ENCODE data around the gene OR7G1.
A peak's percentile ranks its signal among the peaks of the same experiment; 100 is the strongest.

Gene OR7G1, protein sequence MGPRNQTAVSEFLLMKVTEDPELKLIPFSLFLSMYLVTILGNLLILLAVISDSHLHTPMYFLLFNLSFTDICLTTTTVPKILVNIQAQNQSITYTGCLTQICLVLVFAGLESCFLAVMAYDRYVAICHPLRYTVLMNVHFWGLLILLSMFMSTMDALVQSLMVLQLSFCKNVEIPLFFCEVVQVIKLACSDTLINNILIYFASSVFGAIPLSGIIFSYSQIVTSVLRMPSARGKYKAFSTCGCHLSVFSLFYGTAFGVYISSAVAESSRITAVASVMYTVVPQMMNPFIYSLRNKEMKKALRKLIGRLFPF

GRCh38 chr19:9115307-9115813 lies at the start of gene OR7G1:
OR7G1 (minus strand) TSS chr19:9115763; CDS start chr19:9115763, 0 bp downstream.
- no peak for DNase-seq (ENCODE audit: low read depth)
- no peak within 1 kb of the TSS for H3K4me3 ChIP-seq (ENCODE audit: low read depth, low read length)

DNA sequence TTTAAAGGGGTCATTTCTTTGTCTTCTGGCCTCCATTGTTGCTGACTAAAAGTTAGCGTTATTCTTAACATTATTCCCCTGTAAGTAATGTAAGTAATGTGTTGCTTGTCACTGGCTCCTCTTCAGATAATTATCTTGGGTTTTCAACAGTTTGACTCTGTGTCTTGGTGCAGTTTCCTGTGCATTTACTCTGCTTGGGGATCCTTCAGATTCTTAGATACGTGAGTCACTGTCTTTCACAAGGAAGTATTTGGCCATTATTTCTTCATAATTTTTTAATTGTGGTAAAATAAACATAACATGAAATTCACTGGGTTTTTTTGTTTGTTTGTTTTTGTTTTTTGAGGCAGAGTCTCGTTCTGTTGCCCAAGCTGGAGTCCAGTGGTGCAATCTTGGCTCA lies 49.7 kb upstream of the OR7G1 start:
- no peak overlapping the region for H3K4me3 ChIP-seq (ENCODE audit: low read depth, low read length)
- DNase-seq (ENCODE audit: low read depth) = no peak

DNA sequence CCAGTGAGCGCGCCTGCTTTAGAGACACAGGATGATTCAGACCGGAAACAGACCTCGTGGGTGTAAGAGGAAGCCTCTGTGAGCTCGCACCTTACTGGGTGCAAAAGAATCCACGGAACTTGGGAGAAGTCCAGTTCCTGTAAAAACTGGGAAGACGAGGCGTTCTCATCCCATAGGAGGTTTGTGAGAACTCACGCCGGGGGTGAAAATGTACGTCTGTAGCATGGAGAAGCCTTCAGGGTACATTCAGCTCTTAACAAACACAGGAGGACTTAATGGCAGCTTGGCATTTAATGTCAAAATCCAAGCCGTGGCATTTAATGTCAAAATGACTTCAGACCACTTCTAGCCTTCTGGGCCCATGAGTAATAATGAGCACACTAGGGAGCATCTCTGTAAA lies 45.9 kb upstream of the OR7G1 start:
- no peak overlapping the region for H3K4me3 ChIP-seq (ENCODE audit: low read depth, low read length)
- DNase-seq (ENCODE audit: low read depth) = no peak

DNA sequence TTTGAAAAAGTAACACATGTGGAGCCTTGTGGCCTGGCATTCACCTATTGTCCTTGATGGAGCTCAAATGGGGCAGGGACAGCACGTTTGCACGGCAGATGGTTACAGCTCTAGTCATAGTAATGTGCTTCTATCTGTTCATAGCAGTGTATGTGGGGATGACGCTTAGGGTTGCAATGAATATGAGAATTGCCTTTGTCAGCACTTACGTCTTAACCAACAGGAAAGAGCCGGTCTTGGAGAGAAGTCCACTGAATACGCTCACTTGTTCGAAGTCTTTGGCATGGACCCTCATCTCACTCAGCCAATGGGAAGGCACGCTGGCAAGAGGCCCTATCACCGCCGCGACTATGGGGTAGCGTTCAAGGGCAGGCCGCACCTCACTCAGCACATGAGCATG lies 44.3 kb upstream of the OR7G1 start:
- DNase-seq (ENCODE audit: low read depth) = no peak
- no peak overlapping the region for H3K4me3 ChIP-seq (ENCODE audit: low read depth, low read length)

DNA sequence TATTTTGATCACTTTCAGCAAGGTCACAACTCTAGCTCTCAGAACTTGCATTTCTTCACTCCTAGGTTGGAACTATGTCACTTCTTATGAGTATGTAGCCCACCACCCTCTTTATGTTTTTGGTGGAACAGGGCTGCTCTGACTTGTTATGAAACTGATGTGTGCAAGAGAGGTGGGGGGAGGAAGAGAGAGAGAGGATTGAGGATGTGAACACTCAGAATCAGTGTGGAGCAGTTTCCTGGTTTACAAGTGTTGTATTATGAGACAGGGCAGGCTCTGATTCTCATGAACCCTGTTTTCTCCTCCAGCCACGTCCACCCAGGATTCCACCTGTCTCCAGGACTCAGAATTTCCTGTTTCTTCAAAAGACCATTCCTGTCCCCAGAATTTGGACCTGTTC lies 40.7 kb upstream of the OR7G1 start:
- DNase-seq (ENCODE audit: low read depth) = no peak
- H3K4me3 ChIP-seq (ENCODE audit: low read depth, low read length) = no peak overlapping the region

- DNase-seq (ENCODE audit: low read depth) = no peak
- H3K4me3 ChIP-seq (ENCODE audit: low read depth, low read length) = no peak overlapping the region
These were observed 40.0 kb upstream of the OR7G1 start for GRCh38 chr19:9155591-9155990.

GRCh38 chr19:9151367-9151766 lies 35.8 kb upstream of the OR7G1 start:
- no peak for DNase-seq (ENCODE audit: low read depth)

DNA sequence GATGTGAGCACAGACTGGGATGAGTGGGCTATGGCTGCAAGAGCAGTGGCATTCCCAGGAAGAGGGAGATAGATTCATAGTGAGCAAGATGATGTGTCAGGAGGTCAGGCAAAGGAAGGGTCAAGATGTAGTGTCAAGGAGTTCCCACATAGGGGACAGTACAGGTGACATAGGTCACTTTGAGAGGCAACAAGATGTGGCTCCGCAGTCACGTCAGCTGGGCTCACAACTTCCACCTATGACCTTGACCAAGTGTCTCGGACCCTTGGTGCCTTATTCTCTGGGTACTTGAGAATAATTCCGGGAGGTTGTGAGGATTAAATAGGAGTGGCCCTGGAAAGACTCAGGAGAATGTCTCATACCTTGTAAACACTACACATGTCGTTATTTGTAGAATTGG lies 35.1 kb upstream of the OR7G1 start:
- H3K4me3 ChIP-seq (ENCODE audit: low read depth, low read length) = no peak overlapping the region
- DNase-seq (ENCODE audit: low read depth) = no peak

More at GRCh38 chr19:9151367-9151766, 35.8 kb upstream of the OR7G1 start:
- H3K4me3 ChIP-seq (ENCODE audit: low read depth, low read length) = no peak overlapping the region

DNA sequence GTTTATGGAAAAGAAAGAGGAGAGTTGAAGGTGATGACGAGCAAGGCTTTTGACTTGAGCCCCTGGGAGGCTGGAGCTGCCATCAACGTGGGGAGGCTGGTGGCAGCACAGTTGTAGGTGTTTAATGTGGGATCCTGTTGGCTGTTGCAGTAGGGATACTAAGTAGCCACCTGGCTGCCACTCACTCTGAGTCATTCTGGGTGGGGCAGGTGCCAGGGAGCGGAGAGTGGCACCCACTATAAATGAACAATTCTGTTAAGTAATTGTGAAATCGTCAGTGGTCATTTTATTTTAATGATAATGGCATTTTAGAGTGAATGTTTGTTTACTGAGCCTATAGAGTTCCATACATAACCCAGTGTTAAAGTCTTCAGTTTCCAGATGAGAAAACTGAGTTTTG lies 34.4 kb upstream of the OR7G1 start:
- no peak for DNase-seq (ENCODE audit: low read depth)
- no peak overlapping the region for H3K4me3 ChIP-seq (ENCODE audit: low read depth, low read length)

DNA sequence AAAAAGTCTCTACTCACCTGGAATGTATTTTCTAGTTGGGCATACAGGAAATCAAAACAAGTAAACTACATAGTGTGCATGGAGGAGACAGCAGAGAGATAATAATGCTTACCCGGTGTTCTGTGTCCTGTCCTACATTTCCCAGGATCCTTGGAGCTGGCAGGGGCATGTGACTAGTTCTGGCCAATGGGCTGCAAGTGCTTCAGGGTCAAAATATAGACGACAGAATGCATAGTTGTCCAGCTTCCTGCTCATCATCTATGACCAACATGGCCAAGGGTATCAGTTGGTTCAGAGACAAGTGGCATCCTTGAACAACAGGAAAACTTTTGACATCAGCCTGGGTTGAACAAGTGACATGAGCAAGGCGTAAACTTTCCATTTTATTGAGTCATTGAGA lies 33.1 kb upstream of the OR7G1 start:
- DNase-seq (ENCODE audit: low read depth) = no peak
- H3K4me3 ChIP-seq (ENCODE audit: low read depth, low read length) = no peak overlapping the region

GRCh38 chr19:9146882-9147281 lies 31.3 kb upstream of the OR7G1 start:
- DNase-seq (ENCODE audit: low read depth) = no peak
- no peak overlapping the region for H3K4me3 ChIP-seq (ENCODE audit: low read depth, low read length)

- DNase-seq (ENCODE audit: low read depth) = no peak
- no peak overlapping the region for H3K4me3 ChIP-seq (ENCODE audit: low read depth, low read length)
These were observed 29.4 kb upstream of the OR7G1 start for GRCh38 chr19:9144920-9145319.

DNA sequence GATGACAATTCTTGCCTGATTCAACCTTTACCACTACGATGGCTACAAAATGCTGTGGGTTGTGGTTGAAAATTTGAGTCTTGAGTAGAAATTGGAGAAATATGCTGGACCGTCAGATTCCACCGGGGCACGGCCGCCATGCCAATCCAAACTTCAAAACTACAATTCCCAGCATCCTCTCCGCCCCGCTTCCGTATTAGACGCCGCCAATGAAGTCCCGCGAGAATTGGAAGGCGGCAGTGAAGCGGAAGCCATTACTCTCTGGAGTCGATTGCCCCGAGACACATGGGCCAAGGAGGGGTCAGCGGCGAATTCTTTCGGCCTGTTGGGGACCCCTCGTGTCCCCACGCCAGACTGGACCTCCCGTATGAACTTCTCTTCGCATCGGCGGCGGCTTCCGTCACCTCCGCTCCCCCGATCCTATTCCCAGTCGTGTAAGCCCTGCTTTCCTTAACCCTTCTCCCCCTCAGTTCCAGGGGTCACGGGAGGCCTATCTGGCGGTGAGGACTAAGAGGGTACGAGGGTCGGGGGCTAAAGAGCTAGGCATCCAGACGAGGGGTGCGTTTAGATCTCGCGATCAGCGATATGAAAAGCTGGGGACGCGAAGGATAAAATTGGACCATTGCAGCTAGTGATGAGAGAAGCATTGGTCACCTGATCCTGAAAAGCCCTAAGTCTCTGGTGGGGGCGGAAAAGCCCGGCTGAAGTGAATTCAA lies 24.8 kb upstream of the OR7G1 start, which contains the start of gene ZNF317:
TSS of gene ZNF317 (plus strand) at position 239 of the 716 bp plus-strand sequence. CDS start 15,620 bp downstream, outside the sequence.
- DNase-seq (ENCODE audit: low read depth) = peak; percentile 63
- H3K4me3 ChIP-seq (ENCODE audit: low read depth, low read length) = peak within 1 kb of the TSS; percentile 63

GRCh38 chr19:9139609-9140158 lies 24.1 kb upstream of the OR7G1 start:
- peak overlapping the region; percentile 63 for H3K4me3 ChIP-seq (ENCODE audit: low read depth, low read length)
- no peak for DNase-seq (ENCODE audit: low read depth)

GRCh38 chr19:9132422-9132821 lies 16.9 kb upstream of the OR7G1 start:
- DNase-seq (ENCODE audit: low read depth) = no peak
- H3K4me3 ChIP-seq (ENCODE audit: low read depth, low read length) = no peak overlapping the region

GRCh38 chr19:9130965-9131364 lies 15.4 kb upstream of the OR7G1 start:
- no peak overlapping the region for H3K4me3 ChIP-seq (ENCODE audit: low read depth, low read length)
- no peak for DNase-seq (ENCODE audit: low read depth)

DNA sequence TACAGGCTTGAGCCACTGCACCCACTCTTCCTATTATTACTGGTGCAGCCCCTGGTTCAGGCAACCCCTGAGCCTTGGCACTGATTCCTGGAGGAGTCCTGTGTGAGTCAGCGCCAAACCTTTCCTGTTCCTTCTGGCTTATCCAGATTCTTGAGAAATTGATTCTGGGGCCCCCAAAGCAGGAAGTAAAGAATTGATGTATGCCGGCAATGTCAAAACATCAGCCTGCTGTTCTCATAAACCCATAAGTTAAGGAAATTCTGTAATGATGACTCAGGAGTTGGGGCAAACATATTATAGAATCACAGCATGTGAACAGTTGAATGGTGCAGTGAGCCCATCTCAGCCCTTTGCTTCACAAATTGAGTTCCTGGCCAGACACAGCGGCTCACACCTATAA lies 12.6 kb upstream of the OR7G1 start:
- peak; percentile 5 for DNase-seq (ENCODE audit: low read depth)
- no peak overlapping the region for H3K4me3 ChIP-seq (ENCODE audit: low read depth, low read length)

DNA sequence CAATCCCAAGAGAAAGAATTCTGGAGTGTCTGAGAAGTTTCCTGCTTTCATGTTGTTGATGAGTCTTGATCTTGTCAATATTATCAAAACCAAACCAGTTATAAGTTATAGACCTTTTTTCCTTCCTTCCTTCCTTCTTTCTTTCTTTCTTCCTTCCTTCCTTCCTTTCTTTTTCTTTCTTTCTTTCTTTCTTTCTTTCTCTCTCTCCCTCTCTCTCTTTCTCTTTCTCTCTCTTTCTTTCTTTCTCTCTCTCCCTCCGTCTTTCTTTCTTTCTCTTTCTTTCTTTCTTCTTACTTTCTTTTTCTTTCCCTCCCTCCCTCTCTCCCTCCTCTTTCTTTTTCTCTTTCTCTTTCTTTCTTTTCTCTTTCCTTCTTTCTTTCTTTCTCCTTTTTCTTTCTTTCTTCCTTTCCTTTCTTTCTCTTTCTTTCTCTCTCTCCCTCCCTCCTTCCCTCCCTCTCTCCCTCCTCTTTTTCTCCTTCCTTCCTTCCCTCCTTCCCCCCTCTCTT lies 11.4 kb upstream of the OR7G1 start, which contains the start of gene OR7G3:
TSS of gene OR7G3 (minus strand) at position 51 of the 506 bp plus-strand sequence. CDS start at position 51, 0 bp downstream.
- no peak within 1 kb of the TSS for H3K4me3 ChIP-seq (ENCODE audit: low read depth, low read length)
- DNase-seq (ENCODE audit: low read depth) = no peak

DNA sequence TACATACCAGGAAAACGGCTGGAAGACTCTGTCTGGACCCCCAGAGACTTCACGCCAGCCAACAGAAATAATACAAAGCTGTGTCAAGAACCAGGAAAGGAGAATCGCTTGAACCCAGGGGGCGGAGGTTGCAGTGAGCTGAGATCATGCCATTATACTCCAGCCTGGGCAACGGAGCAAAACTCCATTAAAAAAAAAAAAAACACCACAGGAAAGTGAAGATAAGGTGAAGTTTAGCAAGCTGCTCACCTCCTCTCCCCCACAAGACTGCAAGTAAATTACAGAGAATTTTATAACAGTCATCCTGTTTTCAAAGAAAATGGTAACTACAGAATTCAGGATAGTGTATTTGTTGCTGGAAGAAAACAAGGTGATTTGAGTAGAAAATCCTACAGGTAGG lies 984 bp upstream of the OR7G1 start:
- H3K4me3 ChIP-seq (ENCODE audit: low read depth, low read length) = no peak overlapping the region

DNA sequence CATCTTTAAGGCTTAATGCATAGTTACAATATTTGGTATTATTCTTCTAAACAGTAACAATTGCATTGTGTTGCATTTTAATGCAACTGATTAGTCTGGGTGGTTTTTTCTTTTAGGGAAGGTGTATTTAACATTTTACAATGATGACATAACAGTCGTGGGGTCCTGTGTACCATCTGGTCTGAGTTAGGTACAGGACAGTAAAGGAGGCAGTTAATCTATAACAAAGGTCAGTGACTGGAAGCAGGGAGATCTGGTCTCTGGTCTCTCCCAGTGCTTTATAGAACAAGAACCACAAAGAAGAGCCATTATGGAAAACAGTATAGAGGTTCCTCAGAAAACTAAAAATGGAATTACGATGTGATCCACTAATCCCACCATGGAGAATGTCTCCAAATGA lies 5.6 kb downstream of the OR7G1 start:
- DNase-seq (ENCODE audit: low read depth) = no peak
- no peak overlapping the region for H3K4me3 ChIP-seq (ENCODE audit: low read depth, low read length)

More for the DNA sequence above, 984 bp upstream of the OR7G1 start:
- no peak for DNase-seq (ENCODE audit: low read depth)

Data from skeletal muscle cell (primary cell).